SK-N-SH (cell line): ENCODE data around the gene HOXA6. TPM values are rescaled to one million over a fixed set of nuclear protein-coding genes. Genes with fewer than 3 reads are reported as not detected.

Source experiments
- CTCF ChIA-PET: fragments of 300-600, 350-600 bp; formaldehyde crosslinking; extraction: SDS; loops from one replicate; lab custom pipeline; 2021; lab: Yijun Ruan, JAX
- POLR2A ChIA-PET: fragments of 350-600 bp; sonication (Branson Sonifier 250); formaldehyde crosslinking; extraction: SDS; loops from one replicate; lab custom pipeline; 2020; ENCODE audit warnings: antibody characterized with exemption, inconsistent platforms; lab: Yijun Ruan, JAX
- DNase-seq: peaks from one replicate; pipeline ENCODE4 v3.0.0; 2012
- H2AFZ ChIP-seq: fragments of 200-600 bp; sonication (generic); 2 replicates; pipeline ENCODE4 v1.8.1; 2016; ENCODE audit warnings: antibody characterized with exemption, mild to moderate bottlenecking, low read depth
- H3F3A ChIP-seq: fragments of 200-600 bp; sonication (generic); replicated peaks from 2 replicates; pipeline ENCODE3; 2016; ENCODE audit warnings: antibody characterized with exemption, mild to moderate bottlenecking; ENCODE audit not compliant: insufficient read depth
- H3K27ac ChIP-seq, 2 experiments: fragments of 200-500 bp in 1 of 2; fragments of 200-600 bp in 1 of 2; sonication (Bioruptor generic) in 1 of 2; sonication (generic), shearing (Covaris generic) in 1 of 2; 2 replicates each; pipeline versions ENCODE4 v1.5.1 to v1.6.1; 2014 to 2016; ENCODE audit warnings: low read depth in 2 of 2, inconsistent platforms in 1 of 2, low read length in 1 of 2, mild to moderate bottlenecking in 1 of 2, mixed read lengths in 1 of 2
- H3K27me3 ChIP-seq: fragments of 200-600 bp; sonication (generic), shearing (Covaris generic); 2 replicates; pipeline ENCODE4 v1.6.1; 2016; ENCODE audit warnings: mixed run types; ENCODE audit not compliant: insufficient read depth
- H3K36me3 ChIP-seq, 2 experiments: fragments of 200-500 bp in 1 of 2; fragments of 200-600 bp in 1 of 2; sonication (Bioruptor generic) in 1 of 2; sonication (generic) in 1 of 2; replicated peaks in 1 of 2; 2 replicates each; pipeline versions ENCODE3 to v1.5.1; 2014 to 2016; ENCODE audit warnings: low read length in 1 of 2, mild to moderate bottlenecking in 1 of 2; ENCODE audit not compliant: insufficient read depth in 2 of 2, control insufficient read depth in 1 of 2
- H3K4me1 ChIP-seq, 2 experiments: fragments of 200-500 bp in 1 of 2; fragments of 200-600 bp in 1 of 2; sonication (Bioruptor generic) in 1 of 2; sonication (generic), shearing (Covaris generic) in 1 of 2; 2 replicates each; pipeline versions ENCODE4 v1.5.1 to v1.6.1; 2014 to 2016; ENCODE audit warnings: low read depth in 1 of 2, low read length in 1 of 2, mixed run types in 1 of 2; ENCODE audit not compliant: insufficient read depth in 2 of 2, control insufficient read depth in 1 of 2
- H3K4me2 ChIP-seq: fragments of 200-600 bp; sonication (generic), shearing (Covaris generic); 2 replicates; pipeline ENCODE4 v1.6.1; 2017; ENCODE audit warnings: mixed run types
- H3K4me3 ChIP-seq, 2 experiments: fragments of 200-500 bp in 1 of 2; fragments of 200-600 bp in 1 of 2; sonication (Bioruptor generic) in 1 of 2; sonication (generic), shearing (Covaris generic) in 1 of 2; 2 replicates each; pipeline versions ENCODE4 v1.5.1 to v1.8.1; 2014 to 2016; ENCODE audit warnings: low read depth in 2 of 2, inconsistent platforms in 1 of 2, low read length in 1 of 2, mild to moderate bottlenecking in 1 of 2, mixed read lengths in 1 of 2, moderate library complexity in 1 of 2
- H3K79me2 ChIP-seq: fragments of 200-600 bp; sonication (generic); 2 replicates; pipeline ENCODE4 v1.8.1; 2017; ENCODE audit warnings: mild to moderate bottlenecking; ENCODE audit not compliant: insufficient read depth
- H3K9ac ChIP-seq: fragments of 200-600 bp; sonication (generic); 2 replicates; pipeline ENCODE4 v1.6.1; 2017; ENCODE audit warnings: mixed run types
- H3K9me2 ChIP-seq: fragments of 200-600 bp; sonication (generic); 2 replicates; pipeline ENCODE4 v1.6.1; 2017; ENCODE audit warnings: mixed run types
- H3K9me3 ChIP-seq: fragments of 200-600 bp; sonication (generic); 2 replicates; pipeline ENCODE4 v1.6.1; 2017; ENCODE audit warnings: mixed run types, mild to moderate bottlenecking, moderate library complexity
- H4K20me1 ChIP-seq: fragments of 200-600 bp; sonication (generic); 2 replicates; pipeline ENCODE4 v1.6.1; 2017; ENCODE audit warnings: mild to moderate bottlenecking, mixed run types; ENCODE audit not compliant: insufficient read depth
- ELF1 ChIP-seq: IDR thresholded peaks from 2 replicates; pipeline ENCODE4 v1.4.0; 2012
- FOXJ3 ChIP-seq: sonication (generic); formaldehyde crosslinking; IDR thresholded peaks from 2 replicates; pipeline ENCODE4 v1.5.1; 2020; ENCODE audit warnings: mild to moderate bottlenecking, missing genetic modification reagents
- FOXM1 ChIP-seq: IDR thresholded peaks from 2 replicates; pipeline ENCODE4 v1.4.0; 2012; ENCODE audit warnings: low read depth, mild to moderate bottlenecking
- GABPA ChIP-seq: IDR thresholded peaks from 2 replicates; pipeline ENCODE4 v1.4.0; 2012; ENCODE audit warnings: low read depth, mild to moderate bottlenecking
- JUND ChIP-seq: IDR thresholded peaks from 2 replicates; pipeline ENCODE4 v1.4.0; 2012
- MEF2A ChIP-seq: IDR thresholded peaks from 2 replicates; pipeline ENCODE4 v1.4.0; 2012; ENCODE audit warnings: low read depth, borderline replicate concordance
- MXI1 ChIP-seq: IDR thresholded peaks from 2 replicates; pipeline ENCODE4 v1.6.1; 2012; ENCODE audit warnings: mild to moderate bottlenecking, low read depth, low read length, improper control_type of control experiment
- RAD21 ChIP-seq: IDR thresholded peaks from 2 replicates; pipeline ENCODE4 v1.6.1; 2012; ENCODE audit warnings: mild to moderate bottlenecking, low read length
- RCOR1 ChIP-seq: fragments of 150-350 bp; IDR thresholded peaks from 2 replicates; pipeline ENCODE4 v1.6.1; 2017; ENCODE audit warnings: antibody characterized with exemption, low read length
- RFX5 ChIP-seq: IDR thresholded peaks from 2 replicates; pipeline ENCODE4 v1.6.1; 2012; ENCODE audit warnings: mild to moderate bottlenecking, improper control_type of control experiment, low read length
- RXRA ChIP-seq: IDR thresholded peaks from 2 replicates; pipeline ENCODE4 v1.4.0; 2012; ENCODE audit warnings: low read depth, mild to moderate bottlenecking, borderline replicate concordance
- TEAD4 ChIP-seq: IDR thresholded peaks from 2 replicates; pipeline ENCODE4 v1.4.0; 2012; ENCODE audit warnings: mild to moderate bottlenecking, borderline replicate concordance; ENCODE audit not compliant: insufficient read depth
- USF2 ChIP-seq: fragments of 150-350 bp; IDR thresholded peaks from 2 replicates; pipeline ENCODE4 v1.6.1; 2017; ENCODE audit warnings: antibody characterized with exemption, low read length, low read depth, borderline replicate concordance
- ZBTB33 ChIP-seq: IDR thresholded peaks from 2 replicates; pipeline ENCODE4 v1.4.0; 2012; ENCODE audit warnings: low read depth, borderline replicate concordance
- WGBS: methylation state at CpG from one replicate; pipeline ENCODE4 v1.1.6; 2017; ENCODE audit warnings: low lambda C conversion rate; 5-methylcytosine and 5-hydroxymethylcytosine counted together
- polyA plus RNA-seq, 3 experiments: library from polyadenylated mRNA; depleted of rRNA; stranded (reverse); fragments of >200 nt; gene quantifications; 2 replicates each; pipeline ENCODE4 v1.2.3, GENCODE V29; 2012
- TF ChIP-seq, protein P1 (sequence below): IDR thresholded peaks from 2 replicates; pipeline ENCODE4 v1.4.0; 2012; ENCODE audit warnings: low read depth, borderline replicate concordance
- TF ChIP-seq, protein P2 (sequence below): IDR thresholded peaks from 2 replicates; pipeline ENCODE4 v1.6.1; 2012; ENCODE audit warnings: mild to moderate bottlenecking, low read depth, low read length, moderate library complexity

HOXA6 gene
- polyA plus RNA-seq, 1 of the 3 experiments (the other 2 are of a cell fraction): not detected

DNA sequence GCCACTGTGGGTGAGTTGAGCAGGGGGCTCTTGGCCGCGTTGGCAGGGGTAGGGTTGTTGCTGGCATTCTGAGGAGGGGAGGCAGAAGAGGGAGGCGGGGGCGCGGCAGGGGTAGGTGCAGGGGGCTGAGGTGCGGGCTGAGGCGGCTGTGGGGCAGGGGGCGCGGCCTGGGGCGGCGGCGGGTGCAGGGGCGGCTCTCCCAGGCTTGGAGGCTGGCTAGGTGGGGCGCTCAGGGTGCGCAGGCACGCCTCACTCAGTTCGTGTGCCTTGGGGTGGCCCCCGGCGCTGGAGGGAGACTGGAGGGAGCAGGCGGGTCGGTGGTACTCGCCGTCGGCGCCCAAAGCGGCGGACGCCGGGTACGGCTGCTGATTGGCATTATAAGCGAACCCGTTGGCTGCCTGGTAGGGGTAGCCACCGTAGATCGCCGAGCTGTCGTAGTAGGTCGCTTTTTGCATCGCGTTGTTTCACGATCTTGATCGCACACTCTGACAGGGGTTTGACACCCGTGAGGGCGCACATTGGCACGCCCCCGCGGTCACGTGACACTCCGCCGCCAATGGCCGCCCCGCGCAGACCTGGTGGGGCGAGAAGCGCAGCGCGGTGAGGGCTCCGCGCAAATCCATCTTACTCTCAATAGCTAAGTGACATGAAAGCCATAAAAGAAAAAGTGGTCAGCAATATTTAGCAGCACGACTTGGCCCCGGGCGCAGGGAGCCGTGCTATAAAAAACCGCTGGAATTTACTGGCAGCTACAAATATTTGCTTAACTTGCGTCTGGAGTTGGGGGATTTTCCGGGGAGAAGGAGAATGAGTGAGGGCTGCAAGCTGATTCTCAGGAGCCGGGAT is 37.2 kb downstream of the HOXA6 start:
- TF ChIP-seq, protein P1, sequence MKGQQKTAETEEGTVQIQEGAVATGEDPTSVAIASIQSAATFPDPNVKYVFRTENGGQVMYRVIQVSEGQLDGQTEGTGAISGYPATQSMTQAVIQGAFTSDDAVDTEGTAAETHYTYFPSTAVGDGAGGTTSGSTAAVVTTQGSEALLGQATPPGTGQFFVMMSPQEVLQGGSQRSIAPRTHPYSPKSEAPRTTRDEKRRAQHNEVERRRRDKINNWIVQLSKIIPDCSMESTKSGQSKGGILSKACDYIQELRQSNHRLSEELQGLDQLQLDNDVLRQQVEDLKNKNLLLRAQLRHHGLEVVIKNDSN: peak; percentile 73; the same call in 1 of the 2 replicates
- TF ChIP-seq RCOR1: no peak
- 0 out of 2 replicates have a peak, but pooled peaks have one; percentile 16 for TF ChIP-seq USF2
- Histone ChIP-seq H3K27me3 (peaks cover 94% of the 10 kb centered on the region), H3K9me2 (no peaks in the 10 kb centered on the region), H3K79me2 (no peaks in the 10 kb centered on the region), H3K36me3 (no peaks in the 10 kb centered on the region), H3K4me1 (no peaks in the 10 kb centered on the region; a peak in 1 of 4 replicates), H3K9ac (no peak overlapping the region), H4K20me1 (no peaks in the 10 kb centered on the region), H3K9me3 (no peaks in the 10 kb centered on the region), H3K27ac (no peak overlapping the region), H2AFZ (no peak overlapping the region), H3K4me3 (no peak overlapping the region), H3K4me2 (no peak overlapping the region), H3F3A (peaks cover 5% of the 10 kb centered on the region)
- WGBS: 21% methylated on average over 59 of the region's 66 CpGs
- CTCF ChIA-PET: interaction anchor here (1.1 to 1.7 kb wide), 3 partner anchors 15 to 41 kb away, joined by 4 to 8 read pairs (median 4); no protein-coding TSS in a partner anchor
- peak; percentile 66 for DNase-seq
- POLR2A ChIA-PET: no interaction called here

DNA sequence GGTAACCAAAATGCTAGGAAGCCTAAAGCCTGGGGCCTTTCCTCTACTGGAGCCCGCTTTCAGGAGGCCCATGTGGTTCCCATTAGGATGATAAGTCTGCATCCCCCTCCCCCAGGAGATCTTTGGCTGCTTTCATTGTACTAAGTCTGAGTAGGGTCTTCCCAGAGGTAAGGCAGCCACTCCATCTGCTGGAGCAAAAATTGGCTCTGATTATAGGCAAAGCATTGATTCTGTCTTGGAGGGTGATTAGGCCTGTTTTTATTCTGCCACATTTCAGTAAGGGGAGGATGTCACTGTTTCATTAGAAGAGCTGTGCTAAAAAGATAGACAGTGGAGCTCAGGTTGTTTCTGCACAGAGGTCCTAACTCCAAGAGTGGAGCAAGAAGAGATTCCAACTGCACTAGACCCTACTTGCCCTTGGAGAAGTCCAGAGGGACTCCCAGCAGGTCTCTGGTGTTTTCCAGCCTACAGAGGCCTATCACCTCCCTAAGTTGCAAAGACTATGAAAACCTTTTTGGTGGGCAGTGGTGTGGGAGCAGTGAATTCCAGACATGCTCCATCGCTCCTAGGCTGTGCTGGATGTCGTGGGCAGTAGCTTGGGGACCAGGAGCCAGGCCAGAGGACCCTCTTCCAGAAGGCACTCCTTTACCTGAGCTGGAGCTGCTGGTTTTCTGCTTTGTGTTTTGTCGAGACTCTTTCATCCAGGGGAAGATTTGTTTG is 37.9 kb downstream of the HOXA6 start:
- Histone ChIP-seq H3K4me3 (no peak overlapping the region), H2AFZ (no peak overlapping the region), H3K27me3 (peaks cover 94% of the 10 kb centered on the region), H3K27ac (no peak overlapping the region), H3K4me1 (no peaks in the 10 kb centered on the region; a peak in 1 of 4 replicates), H3K4me2 (no peak overlapping the region), H3K9me2 (no peaks in the 10 kb centered on the region), H4K20me1 (no peaks in the 10 kb centered on the region), H3F3A (peaks cover 5% of the 10 kb centered on the region), H3K9ac (no peak overlapping the region), H3K36me3 (no peaks in the 10 kb centered on the region), H3K9me3 (no peaks in the 10 kb centered on the region), H3K79me2 (no peaks in the 10 kb centered on the region)
- WGBS: 29% methylated on average over 4 of the region's 4 CpGs
- POLR2A ChIA-PET: no interaction called here
- no peak for DNase-seq
- TF ChIP-seq TEAD4 (no peak), FOXJ3 (CRISPR knock-in tag) (no peak), RXRA (no peak), MXI1 (no peak), ZBTB33 (no peak), RAD21 (no peak), JUND (no peak), FOXM1 (no peak), MEF2A (no peak), GABPA (no peak), ELF1 (no peak), RFX5 (no peak)
- TF ChIP-seq, protein P2, sequence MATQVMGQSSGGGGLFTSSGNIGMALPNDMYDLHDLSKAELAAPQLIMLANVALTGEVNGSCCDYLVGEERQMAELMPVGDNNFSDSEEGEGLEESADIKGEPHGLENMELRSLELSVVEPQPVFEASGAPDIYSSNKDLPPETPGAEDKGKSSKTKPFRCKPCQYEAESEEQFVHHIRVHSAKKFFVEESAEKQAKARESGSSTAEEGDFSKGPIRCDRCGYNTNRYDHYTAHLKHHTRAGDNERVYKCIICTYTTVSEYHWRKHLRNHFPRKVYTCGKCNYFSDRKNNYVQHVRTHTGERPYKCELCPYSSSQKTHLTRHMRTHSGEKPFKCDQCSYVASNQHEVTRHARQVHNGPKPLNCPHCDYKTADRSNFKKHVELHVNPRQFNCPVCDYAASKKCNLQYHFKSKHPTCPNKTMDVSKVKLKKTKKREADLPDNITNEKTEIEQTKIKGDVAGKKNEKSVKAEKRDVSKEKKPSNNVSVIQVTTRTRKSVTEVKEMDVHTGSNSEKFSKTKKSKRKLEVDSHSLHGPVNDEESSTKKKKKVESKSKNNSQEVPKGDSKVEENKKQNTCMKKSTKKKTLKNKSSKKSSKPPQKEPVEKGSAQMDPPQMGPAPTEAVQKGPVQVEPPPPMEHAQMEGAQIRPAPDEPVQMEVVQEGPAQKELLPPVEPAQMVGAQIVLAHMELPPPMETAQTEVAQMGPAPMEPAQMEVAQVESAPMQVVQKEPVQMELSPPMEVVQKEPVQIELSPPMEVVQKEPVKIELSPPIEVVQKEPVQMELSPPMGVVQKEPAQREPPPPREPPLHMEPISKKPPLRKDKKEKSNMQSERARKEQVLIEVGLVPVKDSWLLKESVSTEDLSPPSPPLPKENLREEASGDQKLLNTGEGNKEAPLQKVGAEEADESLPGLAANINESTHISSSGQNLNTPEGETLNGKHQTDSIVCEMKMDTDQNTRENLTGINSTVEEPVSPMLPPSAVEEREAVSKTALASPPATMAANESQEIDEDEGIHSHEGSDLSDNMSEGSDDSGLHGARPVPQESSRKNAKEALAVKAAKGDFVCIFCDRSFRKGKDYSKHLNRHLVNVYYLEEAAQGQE: no peak
- TF ChIP-seq, protein P1: no peak
- CTCF ChIA-PET: interaction anchor here (1.4 to 1.7 kb wide), 2 partner anchors 15 to 35 kb away, joined by 4 to 8 read pairs; no protein-coding TSS in a partner anchor
